ENCODE results near the gene IL1R2. TPM values are rescaled to one million over a fixed set of nuclear protein-coding genes. Genes with fewer than 3 reads are reported as not detected.
A peak's percentile ranks its signal among the peaks of the same experiment; 100 is the strongest.

Gene IL1R2
- total and polyA plus RNA-seq, 3 donors from 2014 or later, result 2.2 to 3.7 (median 2.7) TPM

- Histone ChIP-seq H3K36me3 (ENCODE audit: low read depth, missing control alignments) (no peaks in the 10 kb centered on the region), H3K4me1 (peaks cover 73% of the 10 kb centered on the region), H3K4me3 (no peak overlapping the region), H3K27me3 (no peaks in the 10 kb centered on the region), H3K9me3 (no peaks in the 10 kb centered on the region), H3K27ac (peak overlapping the region in 1 of 2 donors; percentile 92)
- no peak for DNase-seq
- intact Hi-C loops (cut with DNase I; ENCODE audit: low total_unique reads), result no loop called here
- WGBS, 2 donors, result 32 to 53% methylated on average over 3 of the region's 3 CpGs
- TF ChIP-seq CTCF (IDR thresholded peaks at IDR 0.05) (no peak), POLR2A (IDR thresholded peaks at IDR 0.05) (no peak)
Measured at GRCh38 chr2:102062802-102063201, 71.0 kb downstream of the IL1R2 start.

GRCh38 chr2:102063487-102063911, 71.7 kb downstream of the IL1R2 start:
- intact Hi-C loops (cut with DNase I; ENCODE audit: low total_unique reads), result no loop called here
- no peaks in the 10 kb centered on the region for H3K9me3 ChIP-seq
- WGBS, 2 donors, result 32 to 38% methylated on average over 6 of the region's 6 CpGs
- DNase-seq, result peak; percentile 91
- no peaks in the 10 kb centered on the region for H3K36me3 ChIP-seq (ENCODE audit: low read depth, missing control alignments)
- H3K4me3 ChIP-seq, result no peak overlapping the region
- H3K27me3 ChIP-seq, result no peaks in the 10 kb centered on the region
- peaks cover 66% of the 10 kb centered on the region for H3K4me1 ChIP-seq
- no peak for TF ChIP-seq CTCF (IDR thresholded peaks at IDR 0.05)
- TF ChIP-seq POLR2A (IDR thresholded peaks at IDR 0.05), result no peak
- H3K27ac ChIP-seq, result peak overlapping the region; percentile 72 to 92

- DNase-seq, result peak; percentile 93
- H3K27me3 ChIP-seq, result no peaks in the 10 kb centered on the region
- 22 to 39% methylated on average over 9 of the region's 9 CpGs for WGBS, 2 donors
- H3K9me3 ChIP-seq, result no peaks in the 10 kb centered on the region
- intact Hi-C loops (cut with DNase I; ENCODE audit: low total_unique reads), result no loop called here
- H3K27ac ChIP-seq, result peak overlapping the region; percentile 72 to 92
- H3K4me1 ChIP-seq, result peaks cover 65% of the 10 kb centered on the region
- no peaks in the 10 kb centered on the region for H3K36me3 ChIP-seq (ENCODE audit: low read depth, missing control alignments)
- no peak for TF ChIP-seq CTCF (IDR thresholded peaks at IDR 0.05)
- no peak overlapping the region for H3K4me3 ChIP-seq
Measured at GRCh38 chr2:102063941-102064678, 72.3 kb downstream of the IL1R2 start.

- WGBS, 2 donors, result 68 to 74% methylated on average over 16 to 17 of the region's 17 CpGs
Measured at GRCh38 chr2:102064679-102065674, 73.2 kb downstream of the IL1R2 start.

More at GRCh38 chr2:102064679-102065674, 73.2 kb downstream of the IL1R2 start:
- Histone ChIP-seq H3K4me1 (peaks cover 61% of the 10 kb centered on the region), H3K27me3 (no peaks in the 10 kb centered on the region), H3K4me3 (no peak overlapping the region), H3K36me3 (ENCODE audit: low read depth, missing control alignments) (no peaks in the 10 kb centered on the region), H3K9me3 (no peaks in the 10 kb centered on the region), H3K27ac (peak overlapping the region; percentile 72 to 92)
- DNase-seq, result no peak
- TF ChIP-seq POLR2A (IDR thresholded peaks at IDR 0.05) (no peak), CTCF (IDR thresholded peaks at IDR 0.05) (no peak)
- intact Hi-C loops (cut with DNase I; ENCODE audit: low total_unique reads), result no loop called here

All from testis (tissue), 3 donors.